ENCODE data around the gene PROM1.

Gene PROM1

DNA sequence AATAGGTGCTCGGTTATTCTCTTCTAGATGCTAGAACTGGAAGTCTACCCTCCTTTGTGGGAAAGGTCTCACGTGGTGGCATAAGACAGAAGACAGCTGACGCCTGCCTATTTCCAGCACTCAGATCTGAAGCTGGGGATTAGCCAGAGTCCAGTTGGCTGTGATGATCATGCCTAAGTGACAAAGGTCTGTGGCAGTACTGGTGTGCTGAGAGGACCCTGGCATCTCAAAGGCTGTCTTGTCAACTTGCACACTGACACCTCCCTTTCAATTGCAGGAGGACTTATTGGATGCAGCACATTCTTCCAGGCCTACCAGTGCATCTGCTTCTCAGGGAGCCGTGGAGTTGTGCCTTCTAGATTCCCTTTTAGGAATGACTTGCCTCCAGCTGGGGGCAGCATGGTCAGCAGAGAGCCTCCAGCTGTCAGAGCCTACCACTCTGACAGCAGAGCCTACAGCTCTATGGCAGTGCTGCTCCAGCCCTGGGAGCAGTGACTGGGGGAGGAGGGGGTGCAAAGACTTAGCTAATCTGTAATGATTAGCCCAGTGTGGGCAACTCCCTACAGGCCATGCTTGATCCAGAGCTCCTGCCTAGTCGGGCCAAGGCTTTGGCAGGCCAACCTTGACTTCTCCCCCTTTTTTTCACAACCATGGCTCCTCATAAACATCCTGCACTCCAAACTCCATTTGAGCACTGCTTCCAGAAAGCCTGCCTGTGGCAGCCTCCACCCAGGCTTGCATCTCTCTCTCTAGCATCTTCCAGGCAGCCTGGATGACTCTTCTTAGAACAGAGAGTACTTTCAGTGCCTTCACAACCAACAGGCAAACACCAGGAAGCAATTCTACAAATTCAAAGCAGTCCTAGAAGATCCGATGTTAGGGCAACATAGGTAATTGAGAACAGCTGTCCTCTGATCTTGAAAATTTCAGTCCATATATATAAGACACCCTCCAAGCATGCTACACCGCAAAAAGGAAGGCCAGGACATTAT, 107.1 kb downstream of the PROM1 start:
- DNase-seq, result no peak

DNA sequence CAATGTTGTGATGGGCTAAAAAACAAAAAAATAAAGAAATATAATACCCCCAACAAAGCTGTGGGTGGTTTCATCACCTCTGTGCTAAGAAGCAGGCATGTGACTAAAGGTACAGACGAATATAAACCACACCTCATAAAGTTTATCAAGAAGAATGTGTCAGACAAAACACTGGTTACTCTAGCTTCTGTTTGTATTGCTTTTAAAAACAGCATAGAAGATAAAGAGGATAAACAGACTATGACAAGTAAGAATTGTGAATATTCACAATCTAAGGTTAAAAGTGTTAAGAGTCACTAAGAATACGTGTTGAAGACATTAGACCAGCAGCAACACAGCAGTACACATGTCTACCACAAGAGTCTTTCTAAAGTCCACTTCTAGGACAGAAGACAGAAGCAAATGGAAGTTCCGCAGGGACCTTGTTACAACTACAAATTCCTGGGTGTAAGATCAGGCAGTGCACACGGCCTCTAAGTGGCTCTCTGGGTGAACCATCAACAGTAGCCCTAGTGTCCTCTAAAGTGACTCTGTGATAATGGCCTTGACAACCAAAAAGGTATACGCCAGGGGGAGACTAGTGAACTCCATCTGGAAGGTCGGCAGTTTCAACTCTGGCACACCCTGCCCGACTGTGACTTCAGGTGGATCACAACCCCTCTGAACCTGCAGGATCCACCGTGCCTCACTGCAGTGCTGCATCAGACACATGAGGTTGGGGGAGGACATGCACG, 112.6 kb downstream of the PROM1 start:
- no peak for DNase-seq

DNA sequence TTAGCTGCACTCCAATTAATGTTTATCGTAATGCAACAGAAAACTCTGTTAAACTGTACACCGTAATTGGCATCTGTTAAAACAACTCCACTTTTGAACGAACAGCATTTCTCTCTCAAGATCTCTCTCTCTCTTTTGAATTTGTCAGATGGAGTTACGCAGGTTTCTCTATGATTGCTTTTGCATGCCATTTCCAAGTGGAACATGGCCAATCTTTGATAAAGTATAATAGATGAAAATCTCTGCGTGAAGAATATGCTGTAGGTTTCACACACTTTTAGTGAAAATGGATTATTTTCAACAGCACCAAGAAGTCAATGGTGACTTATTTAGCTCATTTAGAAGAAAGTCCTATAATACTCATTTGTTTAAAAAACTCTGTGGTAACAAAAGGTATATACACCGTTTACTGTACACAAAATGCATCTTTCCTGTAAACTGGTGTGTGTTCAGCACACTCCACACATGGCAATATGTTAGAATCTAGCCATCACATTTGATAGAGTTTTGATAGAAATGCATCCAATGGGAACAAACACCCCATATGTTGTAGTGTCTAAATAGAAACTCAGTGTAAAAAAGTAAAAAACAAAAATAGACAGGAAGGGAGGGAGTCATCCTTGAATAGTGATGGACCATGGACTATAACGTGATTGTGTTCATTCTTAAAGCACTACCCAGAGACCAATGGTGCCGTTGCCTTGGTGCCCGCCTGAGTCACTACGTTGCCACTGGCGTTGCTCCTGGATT, 115.1 kb downstream of the PROM1 start:
- DNase-seq, result no peak

DNA sequence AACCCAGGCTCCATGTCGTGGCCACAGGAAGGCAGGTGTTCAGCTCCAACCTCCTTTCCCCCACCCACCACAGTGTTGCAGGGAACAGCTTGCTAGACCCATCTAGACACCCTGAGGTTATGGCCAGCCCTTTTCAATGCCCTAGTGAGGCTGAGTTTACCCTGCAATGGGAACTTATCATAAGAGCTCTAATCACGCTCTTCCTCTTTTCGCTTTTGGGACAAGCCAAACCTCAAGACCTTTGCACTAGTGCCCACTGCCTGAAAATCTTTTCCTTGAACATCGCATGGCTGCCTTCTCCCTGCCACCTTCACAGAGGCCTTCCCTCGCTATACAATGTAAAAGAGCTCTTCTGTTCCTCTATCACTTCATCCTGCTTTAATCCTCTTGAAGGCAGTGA, 118.5 kb downstream of the PROM1 start:
- no peak for DNase-seq

DNA sequence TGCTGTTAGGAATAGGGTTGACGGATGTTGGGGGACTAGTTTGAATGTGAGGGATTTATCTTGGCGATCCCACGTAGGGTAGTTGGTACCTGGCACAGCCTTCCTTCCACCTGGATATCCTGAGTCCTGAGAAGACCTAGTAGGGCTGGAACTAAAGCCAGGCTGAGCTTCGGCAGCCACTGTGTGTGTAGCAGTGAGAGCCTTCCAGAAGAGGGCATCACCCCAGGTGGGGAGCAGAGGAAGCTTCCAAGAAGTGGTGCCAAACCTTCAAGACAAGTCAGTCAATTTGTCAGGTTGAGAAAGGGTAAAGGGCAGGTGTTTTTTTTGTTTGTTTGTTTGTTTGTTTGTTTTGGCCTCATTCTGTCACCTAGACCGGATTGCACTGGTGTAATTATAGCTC, 119.7 kb downstream of the PROM1 start:
- DNase-seq, result no peak

DNA sequence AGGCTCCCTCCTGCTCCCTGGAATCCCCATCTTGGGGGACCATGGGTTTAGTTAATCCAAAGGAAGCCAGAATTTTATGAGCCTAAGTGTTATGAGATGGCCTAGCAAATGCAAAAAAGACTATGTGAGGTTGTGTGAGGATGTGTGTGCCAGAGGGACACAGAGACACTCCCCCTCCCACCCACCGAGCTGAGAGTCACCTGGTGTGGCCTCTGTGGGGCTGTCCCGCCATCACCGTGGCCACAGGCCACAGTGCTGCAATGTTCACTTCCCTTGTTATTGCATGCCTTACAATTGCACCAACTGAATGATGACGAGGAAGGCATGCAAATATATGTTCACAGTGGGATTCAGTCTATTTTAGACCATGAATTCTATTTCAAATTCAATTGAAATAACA, 120.2 kb downstream of the PROM1 start:
- peak; percentile 17 for DNase-seq

DNA sequence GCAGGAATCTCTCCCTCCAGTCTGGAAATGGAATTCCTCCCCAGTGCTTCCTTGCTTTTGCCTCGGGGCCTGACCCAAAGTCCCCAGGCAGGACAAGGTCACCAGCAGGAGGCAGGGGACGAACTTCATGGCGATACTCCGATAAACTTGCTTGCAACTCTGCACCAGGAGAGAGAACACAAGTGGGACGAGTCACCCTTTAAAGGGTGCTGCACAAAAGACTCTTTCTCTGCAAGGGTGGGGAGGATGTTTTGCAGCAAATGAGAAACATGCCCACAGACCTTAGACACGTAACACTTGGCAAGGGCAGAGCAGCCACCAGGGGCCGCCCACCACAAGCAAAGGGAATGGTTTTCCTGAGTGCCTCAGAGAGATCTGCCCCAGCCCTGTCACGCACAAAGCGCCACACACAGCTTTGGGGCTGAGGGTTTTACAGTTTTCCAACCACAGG, 120.8 kb downstream of the PROM1 start, which contains the start of gene FGFBP2:
FGFBP2 (minus strand) TSS at position 175 of the 451 bp plus-strand sequence; CDS start at position 129, 46 bp downstream.
- peak; percentile 58 for DNase-seq

DNA sequence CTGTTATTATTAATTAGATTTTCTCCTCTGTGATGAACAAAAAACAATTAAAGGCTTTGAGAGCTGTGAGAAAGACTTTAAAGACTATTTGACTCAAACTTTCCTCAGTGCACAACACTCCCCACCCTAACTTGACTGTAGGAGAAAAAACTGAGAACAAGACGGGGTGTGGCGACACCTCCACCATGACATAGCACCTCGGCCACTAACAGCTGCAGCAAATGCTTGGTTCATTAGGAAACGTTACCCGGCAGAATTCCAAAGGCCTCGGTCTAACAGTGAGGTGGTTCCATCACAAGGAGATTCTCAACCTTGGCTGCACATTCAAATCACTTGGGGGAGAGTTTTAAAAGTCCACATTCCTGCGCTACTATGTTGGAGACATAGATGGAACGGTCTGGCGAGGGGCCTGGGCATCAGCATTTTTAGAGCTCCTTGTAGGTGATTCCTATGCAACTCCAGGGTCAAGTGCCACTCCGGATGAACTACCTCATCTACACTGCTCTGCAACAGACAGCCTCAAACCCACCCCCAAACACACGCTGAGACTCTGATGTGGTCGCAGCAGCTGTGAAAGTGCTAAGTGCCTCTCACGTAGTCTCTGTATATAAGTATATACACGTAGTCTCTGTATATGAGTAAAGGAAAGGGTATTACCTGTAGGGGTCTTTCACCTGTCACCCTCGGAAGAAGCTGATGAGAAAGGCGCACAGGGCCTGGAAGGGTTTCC, 121.9 kb downstream of the PROM1 start:
- DNase-seq, result peak; percentile 15

DNA sequence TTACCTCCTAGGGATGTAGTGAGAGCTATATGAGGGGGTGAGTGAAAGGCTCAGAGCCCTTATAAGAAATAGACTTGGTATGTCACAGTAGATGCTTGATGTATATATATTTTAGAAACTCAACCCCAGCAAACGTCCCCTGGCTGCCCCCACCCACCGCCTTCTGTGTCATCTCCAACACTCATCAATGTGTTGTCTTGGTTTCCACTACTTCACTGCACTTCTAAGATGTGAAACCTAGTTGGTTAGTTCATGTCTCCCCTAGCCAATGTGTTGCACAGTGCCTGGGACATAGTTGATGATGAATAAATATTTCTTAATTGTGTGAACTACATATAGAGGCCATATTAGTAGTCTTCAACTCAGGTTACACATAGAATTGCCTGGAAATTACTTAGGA, 125.3 kb downstream of the PROM1 start:
- no peak for DNase-seq

DNA sequence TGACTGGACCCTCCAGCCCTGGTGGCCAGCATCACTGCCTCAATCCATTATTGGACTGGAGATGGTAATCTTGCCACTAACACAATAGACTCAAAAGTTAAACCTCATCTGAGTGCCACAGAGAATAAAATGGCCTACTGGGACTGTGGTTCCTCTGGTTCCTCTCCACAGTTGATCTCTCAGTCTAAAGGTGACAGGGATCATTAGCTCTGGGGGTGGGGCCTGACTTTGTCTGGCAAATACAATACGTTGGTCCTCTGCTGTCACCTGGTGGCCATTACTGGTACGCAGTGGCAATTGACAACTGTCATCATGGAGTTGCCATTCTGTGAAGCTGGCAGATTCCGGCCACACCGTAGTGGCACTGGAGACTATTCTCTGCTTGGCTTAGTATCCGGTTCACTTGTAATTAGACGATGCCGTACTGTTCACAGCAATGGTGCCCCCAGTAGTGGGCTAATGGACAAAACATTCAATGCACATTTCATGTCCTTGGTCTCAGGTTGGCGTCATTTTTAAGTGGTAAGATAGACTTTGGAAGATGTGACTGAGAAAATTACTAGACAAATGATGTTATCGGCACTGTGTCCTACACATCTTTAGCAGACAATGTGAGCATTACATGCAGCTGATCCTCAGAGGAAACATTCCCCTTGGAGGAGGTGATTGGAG, 127.5 kb downstream of the PROM1 start:
- DNase-seq, result peak; percentile 68

DNA sequence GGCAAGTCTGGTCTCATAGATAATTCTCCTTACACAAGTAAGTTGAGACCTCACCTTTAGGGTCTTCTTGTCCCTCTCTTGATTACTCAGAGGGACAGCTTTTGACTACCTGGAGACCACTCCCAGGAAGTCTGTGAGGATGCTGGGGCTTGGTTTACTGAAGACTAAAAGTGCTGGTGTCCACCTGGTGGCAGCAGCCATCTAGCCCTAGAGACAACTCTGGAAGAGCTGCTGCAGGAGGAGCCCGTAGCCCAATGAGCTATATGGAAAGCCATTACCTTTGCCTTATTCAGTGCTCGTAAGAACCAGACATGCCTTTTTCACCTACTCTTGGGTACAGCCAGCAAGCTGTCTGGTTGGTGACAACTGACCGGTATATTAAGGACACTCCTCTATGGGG, 128.2 kb downstream of the PROM1 start:
- DNase-seq, result no peak

DNA sequence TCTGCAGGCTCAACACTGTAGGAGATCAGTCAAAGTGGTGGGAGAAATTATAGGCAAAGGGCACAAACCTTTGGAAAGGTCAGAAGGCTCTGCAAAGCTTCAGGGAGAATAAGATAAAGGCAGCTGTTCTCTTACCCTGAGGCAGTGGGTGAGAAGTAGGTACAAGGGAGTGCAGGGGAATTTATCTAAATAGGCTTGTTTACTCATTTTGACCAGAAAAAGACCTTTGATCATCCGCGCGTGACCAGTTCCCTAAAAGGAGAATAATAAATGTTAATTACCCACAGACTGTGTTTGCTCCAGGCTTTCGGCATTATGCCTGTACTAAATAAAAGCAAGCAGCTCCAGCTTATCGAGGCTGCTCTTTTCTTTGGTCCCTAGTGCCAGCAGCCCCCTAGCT, 130.2 kb downstream of the PROM1 start:
- no peak for DNase-seq

DNA sequence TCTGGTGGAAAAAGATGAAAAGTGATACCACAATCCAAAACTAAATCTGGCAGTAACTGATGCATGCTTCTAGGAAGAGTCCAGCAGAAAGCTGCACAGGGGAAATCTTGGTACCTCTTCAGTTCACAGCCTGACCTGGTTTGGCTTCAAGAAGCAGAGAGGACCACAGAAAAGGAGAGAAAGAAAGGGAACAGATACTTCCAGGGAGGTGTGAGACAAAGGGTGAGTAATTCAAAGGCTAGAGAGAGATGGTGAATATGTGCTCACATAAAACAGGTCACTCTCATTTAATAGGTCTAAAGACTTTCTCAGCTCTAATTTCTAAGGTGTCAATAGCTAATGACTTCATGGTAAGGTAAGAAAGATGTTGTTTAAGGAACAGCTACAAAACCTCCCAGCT, 132.0 kb downstream of the PROM1 start:
- DNase-seq, result no peak

DNA sequence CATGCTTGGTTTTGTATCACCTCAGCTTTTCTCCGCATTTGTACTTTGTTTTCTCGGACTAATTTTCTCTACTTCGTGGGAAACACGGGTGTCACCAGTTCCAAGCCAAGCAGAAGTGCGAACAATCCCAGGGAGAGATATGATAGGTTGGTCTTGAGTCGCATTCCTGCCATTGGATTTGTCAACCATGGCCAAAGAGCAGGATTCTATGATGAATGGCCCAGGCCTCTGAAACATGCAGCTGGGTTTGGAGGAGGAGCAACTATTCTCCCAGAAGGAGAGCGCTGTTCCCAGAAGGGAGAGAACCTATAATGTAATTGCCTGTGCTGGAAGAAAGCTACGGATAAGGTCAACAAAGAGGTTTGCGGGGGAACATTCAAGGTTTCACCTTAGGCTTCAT, 135.0 kb downstream of the PROM1 start:
- DNase-seq, result no peak

DNA sequence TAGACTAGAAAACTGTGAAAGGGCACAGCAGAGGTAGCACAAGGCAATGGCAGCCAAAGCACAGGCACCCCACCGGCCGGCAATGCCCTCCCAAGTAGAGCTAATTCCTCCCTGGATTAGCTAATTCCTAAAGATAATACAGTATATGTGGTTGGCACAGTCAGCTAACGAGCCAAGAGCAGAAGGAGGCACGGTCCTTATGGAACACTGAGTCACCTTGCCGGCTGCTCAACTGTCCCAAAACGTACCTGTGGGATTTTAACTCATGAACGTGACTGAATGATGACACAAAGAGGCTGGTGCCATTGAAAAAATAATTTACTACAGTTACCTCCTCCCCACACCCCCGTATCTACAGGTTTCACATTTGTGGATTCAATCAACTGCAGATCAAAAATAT, 136.1 kb downstream of the PROM1 start:
- no peak for DNase-seq

DNA sequence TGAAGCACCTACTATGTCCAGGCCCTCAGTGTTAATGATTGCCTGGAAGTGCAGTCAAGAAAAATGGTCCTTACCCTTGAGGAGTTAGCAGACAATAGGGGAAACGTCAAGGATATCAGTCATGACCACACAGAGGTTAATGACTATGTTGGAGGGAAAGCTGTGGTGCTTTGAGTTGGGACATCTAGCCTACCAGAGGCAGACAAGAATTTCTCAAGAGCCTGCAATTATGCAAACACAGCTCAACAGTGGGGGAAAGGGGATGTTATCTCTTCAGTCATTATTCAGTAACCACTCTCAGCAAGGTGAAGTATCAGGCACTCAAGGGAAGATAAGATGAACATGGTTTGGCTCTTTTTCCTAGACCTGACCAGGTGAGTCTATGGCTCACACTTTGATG, 138.3 kb downstream of the PROM1 start:
- DNase-seq, result peak; percentile 6

DNA sequence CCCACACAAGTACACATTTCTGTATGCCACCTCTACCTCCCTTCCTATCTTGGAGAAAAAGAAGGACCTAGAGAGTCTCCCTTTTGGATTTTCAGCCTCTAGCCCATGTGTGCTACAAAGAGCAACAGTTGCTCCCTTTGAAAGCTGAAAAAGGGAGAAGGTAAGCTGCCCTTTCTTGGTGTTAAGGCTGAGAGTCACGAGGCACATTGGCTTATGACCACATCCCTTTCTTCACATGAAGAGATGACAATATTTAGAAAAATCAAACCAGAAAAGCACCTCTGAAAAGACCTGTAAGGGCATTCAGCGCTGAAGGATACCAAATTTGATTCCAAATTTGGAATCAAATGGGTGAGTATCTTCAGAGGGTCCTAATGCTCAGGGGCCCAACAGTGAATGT, 138.9 kb downstream of the PROM1 start:
- DNase-seq, result no peak

DNA sequence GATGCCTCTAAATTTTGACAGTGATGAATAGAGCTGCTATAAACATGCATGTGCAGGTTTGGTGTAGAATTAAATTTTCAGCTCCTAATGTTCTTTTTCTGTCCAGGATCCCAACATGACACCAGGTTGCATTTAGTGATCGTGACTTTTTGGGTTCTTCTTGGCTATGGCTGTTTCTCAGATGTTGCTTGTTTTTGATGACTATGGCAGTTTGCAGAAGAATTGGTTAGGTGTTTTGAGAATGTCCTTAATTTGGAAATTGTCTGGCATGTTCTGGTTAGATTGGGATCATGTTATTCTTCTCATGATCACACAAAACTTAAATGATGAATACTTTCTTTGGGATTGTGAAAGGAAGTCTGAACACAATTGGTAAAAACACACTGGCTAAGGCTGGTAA, 141.5 kb downstream of the PROM1 start:
- DNase-seq, result no peak

DNA sequence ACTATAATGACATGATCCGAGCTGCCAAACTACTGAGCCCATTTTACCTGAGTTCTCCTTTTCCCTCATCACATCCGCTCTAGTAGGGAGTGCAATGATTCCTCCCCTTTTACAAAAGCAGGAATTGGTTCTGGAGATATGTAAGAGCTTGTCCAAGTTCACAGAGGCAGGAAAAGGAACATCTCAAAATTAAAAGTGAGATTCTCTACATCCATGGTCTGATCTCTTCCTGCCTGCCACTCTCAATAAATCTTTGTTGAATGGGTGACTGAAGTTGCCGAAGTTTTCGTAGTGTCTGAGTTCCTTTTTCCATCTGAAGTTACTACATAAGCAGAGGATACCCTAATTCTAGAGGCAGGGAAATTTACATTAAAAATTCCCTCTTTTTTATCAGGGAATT, 145.2 kb downstream of the PROM1 start, which contains the start of gene FGFBP1:
FGFBP1 (minus strand) TSS at position 101 of the 400 bp plus-strand sequence. CDS start 2,108 bp downstream, outside the sequence.
- DNase-seq, result no peak

DNA sequence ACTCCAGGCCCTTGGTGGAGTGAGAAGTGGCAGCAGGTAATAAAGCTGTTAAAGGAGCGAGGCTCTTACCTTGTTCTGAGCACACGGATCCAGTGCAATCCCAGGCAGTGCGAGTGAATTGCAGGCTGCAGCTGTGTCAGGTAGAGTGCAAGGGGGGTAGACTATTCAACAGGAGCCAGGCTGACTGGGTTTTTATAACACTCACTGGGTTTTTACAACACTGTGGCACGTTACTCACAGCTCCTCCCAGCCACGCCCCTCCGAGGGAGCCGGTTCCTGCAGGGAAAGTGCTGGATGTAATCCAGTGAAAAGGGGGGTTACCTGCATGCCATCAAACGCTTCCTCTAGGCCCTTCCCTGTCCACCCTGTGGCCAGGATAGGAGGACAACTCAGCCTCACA, 145.6 kb downstream of the PROM1 start:
- no peak for DNase-seq

DNA sequence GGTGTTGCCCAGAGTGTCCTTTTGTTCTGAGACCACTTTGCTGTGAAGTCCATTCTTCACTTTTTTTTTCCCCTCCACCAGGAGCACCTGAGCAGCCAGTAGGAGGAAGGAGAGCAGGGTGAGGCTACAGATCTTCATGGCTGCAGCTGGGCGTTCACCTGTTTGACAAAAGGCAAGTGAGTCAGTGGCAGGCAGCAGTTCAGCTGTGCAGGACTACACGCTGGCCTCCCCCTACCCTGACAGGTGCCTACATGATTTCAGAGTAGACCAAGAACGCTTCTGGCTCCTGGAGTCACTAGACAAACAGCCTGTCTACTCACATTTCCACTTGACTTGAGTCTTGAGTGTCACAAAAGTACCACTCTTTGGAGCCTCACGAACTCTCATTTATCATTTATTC, 147.3 kb downstream of the PROM1 start:
- DNase-seq, result no peak
